Suprapubic skin (tissue), 4 donors: ENCODE results near the gene MNT.

Experiments used
- EP300 ChIP-seq: sonication (generic); formaldehyde crosslinking; IDR thresholded peaks from one replicate; pipeline ENCODE4 v1.6.1; 2017; ENCODE audit warnings: antibody characterized with exemption
- POLR2A ChIP-seq, 2 donors: fragments of 450-650 bp; IDR thresholded peaks; one replicate each; pipeline ENCODE4 v1.6.1; 2017; ENCODE audit warnings: antibody characterized with exemption in 2 of 2, mild to moderate bottlenecking in 2 of 2, moderate library complexity in 2 of 2
- POLR2AphosphoS5 ChIP-seq, 3 donors: sonication (generic); formaldehyde crosslinking; IDR thresholded peaks; one replicate each; pipeline ENCODE4 v1.6.1; 2017; ENCODE audit warnings: antibody characterized with exemption in 3 of 3
- TF ChIP-seq, protein P1 (sequence below), 2 donors: fragments of 200-600 bp in 1 of 2; fragments of 450-650 bp in 1 of 2; sonication (generic) in 1 of 2; IDR thresholded peaks; one replicate each; pipeline ENCODE4 v1.5.1; 2016 to 2019; ENCODE audit warnings: antibody characterized with exemption in 2 of 2, mild to moderate bottlenecking in 1 of 2, moderate library complexity in 1 of 2

DNA sequence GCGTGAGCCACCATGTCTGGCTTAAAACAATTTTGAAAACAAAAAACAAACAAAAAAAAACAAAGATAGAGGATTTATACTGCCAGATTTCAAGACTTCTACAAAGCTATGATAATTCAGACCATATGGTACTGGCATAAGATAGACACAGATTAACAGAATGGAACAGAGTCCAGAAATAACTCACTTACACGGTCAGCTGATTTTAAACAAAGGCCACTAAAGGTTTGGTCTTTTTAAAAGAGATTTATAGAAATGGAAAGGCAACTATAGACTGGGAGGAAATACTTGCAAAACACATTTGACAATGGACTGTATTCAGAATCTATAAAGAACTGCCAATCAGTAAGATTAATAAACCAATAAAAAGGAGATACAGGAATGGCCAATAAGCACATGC is 48.6 kb upstream of the MNT start:
- TF ChIP-seq, protein P1, sequence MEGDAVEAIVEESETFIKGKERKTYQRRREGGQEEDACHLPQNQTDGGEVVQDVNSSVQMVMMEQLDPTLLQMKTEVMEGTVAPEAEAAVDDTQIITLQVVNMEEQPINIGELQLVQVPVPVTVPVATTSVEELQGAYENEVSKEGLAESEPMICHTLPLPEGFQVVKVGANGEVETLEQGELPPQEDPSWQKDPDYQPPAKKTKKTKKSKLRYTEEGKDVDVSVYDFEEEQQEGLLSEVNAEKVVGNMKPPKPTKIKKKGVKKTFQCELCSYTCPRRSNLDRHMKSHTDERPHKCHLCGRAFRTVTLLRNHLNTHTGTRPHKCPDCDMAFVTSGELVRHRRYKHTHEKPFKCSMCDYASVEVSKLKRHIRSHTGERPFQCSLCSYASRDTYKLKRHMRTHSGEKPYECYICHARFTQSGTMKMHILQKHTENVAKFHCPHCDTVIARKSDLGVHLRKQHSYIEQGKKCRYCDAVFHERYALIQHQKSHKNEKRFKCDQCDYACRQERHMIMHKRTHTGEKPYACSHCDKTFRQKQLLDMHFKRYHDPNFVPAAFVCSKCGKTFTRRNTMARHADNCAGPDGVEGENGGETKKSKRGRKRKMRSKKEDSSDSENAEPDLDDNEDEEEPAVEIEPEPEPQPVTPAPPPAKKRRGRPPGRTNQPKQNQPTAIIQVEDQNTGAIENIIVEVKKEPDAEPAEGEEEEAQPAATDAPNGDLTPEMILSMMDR (IDR thresholded peaks at IDR 0.05), result no peak
- TF ChIP-seq EP300 (no peak), POLR2AphosphoS5 (IDR thresholded peaks at IDR 0.05) (no peak), POLR2A (IDR thresholded peaks at IDR 0.05) (no peak)
